ENCODE measurements around the gene TTC34. TPM values are rescaled to one million over a fixed set of nuclear protein-coding genes. Genes with fewer than 3 reads are reported as not detected.

Gene TTC34
- total RNA-seq, 2 experiments from 2014 or later, result 0.79 to 0.81 TPM

GRCh38 chr1:2623571-2624337 is 177.7 kb downstream of the TTC34 start:
- ChIA-PET POLR2A (interaction anchor here (1.2 kb wide), 1 partner anchor 68 kb away, joined by 3 read pairs; the partner anchor contains the start of gene TNFRSF14), CTCF (no interaction called here)
- no peak overlapping the region for H3K27ac Mint-ChIP-seq
- TF ChIP-seq, protein P1, sequence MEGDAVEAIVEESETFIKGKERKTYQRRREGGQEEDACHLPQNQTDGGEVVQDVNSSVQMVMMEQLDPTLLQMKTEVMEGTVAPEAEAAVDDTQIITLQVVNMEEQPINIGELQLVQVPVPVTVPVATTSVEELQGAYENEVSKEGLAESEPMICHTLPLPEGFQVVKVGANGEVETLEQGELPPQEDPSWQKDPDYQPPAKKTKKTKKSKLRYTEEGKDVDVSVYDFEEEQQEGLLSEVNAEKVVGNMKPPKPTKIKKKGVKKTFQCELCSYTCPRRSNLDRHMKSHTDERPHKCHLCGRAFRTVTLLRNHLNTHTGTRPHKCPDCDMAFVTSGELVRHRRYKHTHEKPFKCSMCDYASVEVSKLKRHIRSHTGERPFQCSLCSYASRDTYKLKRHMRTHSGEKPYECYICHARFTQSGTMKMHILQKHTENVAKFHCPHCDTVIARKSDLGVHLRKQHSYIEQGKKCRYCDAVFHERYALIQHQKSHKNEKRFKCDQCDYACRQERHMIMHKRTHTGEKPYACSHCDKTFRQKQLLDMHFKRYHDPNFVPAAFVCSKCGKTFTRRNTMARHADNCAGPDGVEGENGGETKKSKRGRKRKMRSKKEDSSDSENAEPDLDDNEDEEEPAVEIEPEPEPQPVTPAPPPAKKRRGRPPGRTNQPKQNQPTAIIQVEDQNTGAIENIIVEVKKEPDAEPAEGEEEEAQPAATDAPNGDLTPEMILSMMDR (IDR thresholded peaks at IDR 0.05), result no peak
- intact Hi-C loops (cut with micrococcal nuclease), result no loop called here
- DNase-seq, result no peak
- peaks cover 10% of the 10 kb centered on the region for H3K4me1 Mint-ChIP-seq (ENCODE audit: low read depth)
- peaks cover 24% of the 10 kb centered on the region for H3K27me3 Mint-ChIP-seq
- H3K4me3 Mint-ChIP-seq, result no peak overlapping the region
- peaks cover 10% of the 10 kb centered on the region for H3K9me3 Mint-ChIP-seq
- no peak for ATAC-seq
- H3K36me3 Mint-ChIP-seq (ENCODE audit: low read depth), result no peaks in the 10 kb centered on the region

DNA sequence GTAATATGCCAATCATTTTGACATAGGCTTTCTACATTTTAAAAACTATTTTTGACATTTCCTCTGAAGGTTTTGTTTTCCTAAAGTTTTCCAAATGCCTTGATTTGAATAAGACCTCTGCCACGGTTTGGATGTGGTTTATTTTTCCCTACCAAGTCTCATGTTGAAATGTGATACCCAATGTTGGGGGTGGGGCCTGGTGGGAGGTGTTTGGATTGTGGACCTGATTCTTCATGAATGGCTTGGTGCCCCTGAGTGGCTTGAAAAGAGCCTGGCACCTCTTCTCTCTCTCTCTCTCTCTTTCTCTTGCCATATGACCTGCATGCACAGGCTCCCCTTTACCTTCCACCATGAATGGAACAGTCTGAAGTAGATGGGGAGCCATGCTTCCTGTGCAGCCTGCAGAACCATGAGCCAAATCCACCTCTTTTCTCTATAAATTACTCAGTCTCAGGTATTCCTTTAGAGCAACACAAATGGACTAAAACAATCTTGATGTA is 183.5 kb downstream of the TTC34 start:
- peaks cover 32% of the 10 kb centered on the region for H3K9me3 Mint-ChIP-seq
- TF ChIP-seq, protein P1 (IDR thresholded peaks at IDR 0.05), result no peak
- no peak overlapping the region for H3K27ac Mint-ChIP-seq
- DNase-seq, result no peak
- H3K36me3 Mint-ChIP-seq (ENCODE audit: low read depth), result no peaks in the 10 kb centered on the region
- CTCF ChIA-PET, result no interaction called here
- H3K4me3 Mint-ChIP-seq, result no peak overlapping the region
- H3K4me1 Mint-ChIP-seq (ENCODE audit: low read depth), result peaks cover 15% of the 10 kb centered on the region
- H3K27me3 Mint-ChIP-seq, result no peaks in the 10 kb centered on the region
- intact Hi-C loops (cut with micrococcal nuclease), result no loop called here
- POLR2A ChIA-PET, result no interaction called here
- ATAC-seq, result no peak

GRCh38 chr1:2614145-2614544 is 187.3 kb downstream of the TTC34 start:
- Mint-ChIP-seq H3K4me3 (no peak overlapping the region), H3K36me3 (ENCODE audit: low read depth) (no peaks in the 10 kb centered on the region), H3K9me3 (peaks cover 23% of the 10 kb centered on the region), H3K27me3 (no peaks in the 10 kb centered on the region), H3K4me1 (ENCODE audit: low read depth) (peaks cover 10% of the 10 kb centered on the region), H3K27ac (no peak overlapping the region)
- intact Hi-C loops (cut with micrococcal nuclease), result no loop called here
- ATAC-seq (no peak), DNase-seq (no peak)
- POLR2A ChIA-PET, result interaction anchor here (0.8 to 1.7 kb wide), 2 partner anchors 18 to 36 kb away, joined by 3 to 4 read pairs; no protein-coding TSS in a partner anchor
- CTCF ChIA-PET, result no interaction called here
- TF ChIP-seq, protein P1 (IDR thresholded peaks at IDR 0.05), result no peak

DNA sequence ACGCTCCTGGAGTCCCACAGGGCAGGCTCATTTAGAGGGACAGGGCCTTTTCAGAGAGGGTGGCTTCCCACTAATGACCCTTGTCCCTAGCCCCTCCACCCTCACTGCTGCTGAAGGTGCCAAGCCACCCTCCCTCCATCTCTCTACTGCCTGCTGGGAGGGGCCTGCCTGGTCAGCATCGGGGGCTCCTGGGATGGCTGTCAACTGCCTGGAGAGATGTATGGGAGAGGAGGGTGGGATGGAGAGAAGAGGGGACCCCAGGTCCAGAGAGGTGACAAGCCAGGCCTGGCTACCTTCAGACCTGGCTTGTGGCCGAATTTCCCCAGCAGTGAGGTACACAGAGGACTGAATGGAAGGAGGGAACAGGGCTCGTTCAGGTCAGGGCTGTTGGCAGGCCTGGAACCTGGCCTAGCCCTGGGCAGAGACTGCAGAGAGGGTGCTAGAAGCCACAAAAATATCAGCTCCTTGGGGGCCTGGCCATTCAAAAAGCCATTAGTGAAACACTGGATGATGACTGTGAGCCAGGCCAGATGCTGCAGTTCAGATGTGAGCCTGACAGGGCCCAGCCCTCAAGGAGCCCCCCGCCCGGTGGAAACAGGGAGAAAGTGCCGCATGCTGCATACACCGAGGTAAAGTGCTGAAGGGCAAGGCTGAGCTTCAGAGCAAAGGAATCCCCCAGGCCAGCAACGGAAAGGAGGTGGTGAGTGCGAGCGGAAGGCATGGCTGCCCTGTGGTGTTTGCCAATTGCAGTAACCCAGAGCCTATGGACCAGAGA is 188.7 kb downstream of the TTC34 start:
- ChIA-PET CTCF (no interaction called here), POLR2A (interaction anchor here (1.7 kb wide), 1 partner anchor 16 kb away, joined by 3 read pairs; no protein-coding TSS in a partner anchor)
- intact Hi-C loops (cut with micrococcal nuclease), result no loop called here
- TF ChIP-seq, protein P1 (IDR thresholded peaks at IDR 0.05), result no peak
- H3K4me3 Mint-ChIP-seq, result no peak overlapping the region
- H3K36me3 Mint-ChIP-seq (ENCODE audit: low read depth), result no peaks in the 10 kb centered on the region
- no peaks in the 10 kb centered on the region for H3K27me3 Mint-ChIP-seq
- ATAC-seq, result no peak
- H3K27ac Mint-ChIP-seq, result no peak overlapping the region
- peaks cover 7% of the 10 kb centered on the region for H3K4me1 Mint-ChIP-seq (ENCODE audit: low read depth)
- H3K9me3 Mint-ChIP-seq, result peaks cover 23% of the 10 kb centered on the region
- DNase-seq, result no peak
